PC-3 (cell line): Measurements from ENCODE around the gene TRIM27. TPM values are rescaled to one million over a fixed set of nuclear protein-coding genes. Genes with fewer than 3 reads are reported as not detected.
A peak's percentile ranks its signal among the peaks of the same experiment; 100 is the strongest.

ENCODE experiments used
- ATAC-seq: fragments of 200-7000 bp; cut with Tn5 transposase; 2 replicates; pipeline ENCODE4 v1.9.1; 2020; ENCODE audit warnings: mild to moderate bottlenecking, moderate library complexity
- BruUV-seq: library from RNA; stranded (reverse); fragments of 400-500 nt; replicated peaks from 2 replicates; lab custom pipeline; 2021; lab: Mats Ljungman, UMichigan
- CTCF ChIA-PET: fragments of 300-600 bp; sonication (Branson Sonifier 250); formaldehyde crosslinking; loops from one replicate; lab custom pipeline; 2022; ENCODE audit warnings: antibody characterized with exemption; lab: Charles Lee
- POLR2A ChIA-PET: fragments of 300-600 bp; sonication (Branson Sonifier 250); formaldehyde crosslinking; loops from one replicate; lab custom pipeline; 2022; ENCODE audit warnings: antibody characterized with exemption; ENCODE audit not compliant: unreplicated experiment; lab: Charles Lee
- DNase-seq: peaks from one replicate; pipeline ENCODE4 v3.0.0-alpha.2; 2015
- H2AFZ ChIP-seq: fragments of 300-600 bp; sonication (generic); 2 replicates; pipeline ENCODE4 v1.6.0; 2016; ENCODE audit warnings: antibody characterized with exemption, low read length
- H3F3A ChIP-seq: fragments of 300-600 bp; sonication (generic); one replicate; pipeline ENCODE4 v1.6.0; 2017; ENCODE audit warnings: antibody characterized with exemption, low read length, control low read depth, mild to moderate bottlenecking; ENCODE audit not compliant: unreplicated experiment
- H3K27ac ChIP-seq: fragments of 300-600 bp; sonication (generic); 2 replicates; pipeline ENCODE4 v1.5.1; 2016; ENCODE audit warnings: mild to moderate bottlenecking, low read length
- H3K27me3 ChIP-seq: fragments of 300-600 bp; sonication (generic); 2 replicates; pipeline ENCODE4 v1.6.1; 2016; ENCODE audit warnings: low read length, mixed read lengths
- H3K36me3 ChIP-seq: fragments of 300-600 bp; sonication (generic); 2 replicates; pipeline ENCODE4 v1.6.1; 2016; ENCODE audit warnings: low read depth, mixed run types, low read length, mixed read lengths
- H3K4me1 ChIP-seq: fragments of 300-600 bp; sonication (generic); 2 replicates; pipeline ENCODE4 v1.5.1; 2016; ENCODE audit warnings: low read length; ENCODE audit not compliant: insufficient read depth
- H3K4me2 ChIP-seq: fragments of 300-600 bp; sonication (generic); 2 replicates; pipeline ENCODE4 v1.6.0; 2016; ENCODE audit warnings: low read length
- H3K4me3 ChIP-seq: fragments of 300-600 bp; sonication (generic); 2 replicates; pipeline ENCODE4 v1.5.1; 2016; ENCODE audit warnings: mild to moderate bottlenecking, low read length, mixed read lengths
- H3K79me2 ChIP-seq: fragments of 300-600 bp; sonication (generic); 2 replicates; pipeline ENCODE4 v1.6.1; 2017; ENCODE audit warnings: low read length, mixed read lengths
- H3K9ac ChIP-seq: fragments of 300-600 bp; sonication (generic); 2 replicates; pipeline ENCODE4 v1.6.0; 2016; ENCODE audit warnings: mild to moderate bottlenecking, low read length
- H3K9me2 ChIP-seq: fragments of 300-600 bp; sonication (generic); replicated peaks from 2 replicates; pipeline ENCODE4 v1.6.1; 2016; ENCODE audit warnings: mixed run types, low read length, mixed read lengths
- H3K9me3 ChIP-seq: fragments of 300-600 bp; sonication (generic); 2 replicates; pipeline ENCODE4 v1.6.1; 2016; ENCODE audit warnings: low read length, mixed read lengths
- H4K20me1 ChIP-seq: fragments of 300-600 bp; sonication (generic); 2 replicates; pipeline ENCODE4 v1.6.1; 2016; ENCODE audit warnings: low read length, mixed read lengths
- EZH2 ChIP-seq: fragments of 300-600 bp; sonication (generic); IDR thresholded peaks from one replicate; pipeline ENCODE4 v1.6.1; 2017; ENCODE audit warnings: antibody characterized with exemption, mild to moderate bottlenecking, low read length; ENCODE audit not compliant: unreplicated experiment
- EZH2phosphoT487 ChIP-seq: fragments of 300-600 bp; sonication (generic); IDR thresholded peaks from 2 replicates; pipeline ENCODE4 v1.6.1; 2018; ENCODE audit warnings: mild to moderate bottlenecking, antibody characterized with exemption, low read length, borderline replicate concordance
- intact Hi-C: fragments of 100-400 bp; cut with micrococcal nuclease; formaldehyde crosslinking; loops from 2 replicates; pipeline ENCODE4 v1.9.0; 2023
- total RNA-seq: library from RNA; depleted of rRNA; stranded (reverse); fragments of >200 nt; gene quantifications from 2 replicates; pipeline ENCODE4 v1.2.3, GENCODE V29; 2014
- TF ChIP-seq, protein P1 (sequence below): fragments of 300-600 bp; sonication (generic); conservative IDR thresholded peaks from 2 replicates; pipeline ENCODE4 v1.5.1; 2017; ENCODE audit warnings: antibody characterized with exemption, low read depth, mild to moderate bottlenecking, low read length

The TRIM27 gene
- total RNA-seq, 1 experiment from 2014 or later = 85.8 TPM

GRCh38 chr6:28863604-28864325 is 60.0 kb downstream of the TRIM27 start:
- no peaks in the 10 kb centered on the region for H3K36me3 ChIP-seq
- H3K4me2 ChIP-seq = peak overlapping the region; percentile 93
- no peaks in the 10 kb centered on the region for H3K9me2 ChIP-seq
- peak overlapping the region; percentile 97 for H2AFZ ChIP-seq
- peaks cover 29% of the 10 kb centered on the region for H3K4me1 ChIP-seq
- ATAC-seq (peak; percentile 61), DNase-seq (peak; percentile 91)
- H3K79me2 ChIP-seq = no peaks in the 10 kb centered on the region
- no peaks in the 10 kb centered on the region for H3K9me3 ChIP-seq
- ChIA-PET POLR2A (no interaction called here), CTCF (interaction anchor here (0.6 to 1.9 kb wide), 3 partner anchors 25 to 787 kb away, joined by 3 to 6 read pairs (median 4); no protein-coding TSS in a partner anchor)
- no peaks in the 10 kb centered on the region for H4K20me1 ChIP-seq
- peak overlapping the region; percentile 22; the same call in 1 of the 2 replicates for H3K27ac ChIP-seq
- no peak for TF ChIP-seq EZH2
- no peaks in the 10 kb centered on the region for H3K27me3 ChIP-seq
- peak overlapping the region; percentile 57 for H3K9ac ChIP-seq
- peak overlapping the region; percentile 87 for H3K4me3 ChIP-seq
- H3F3A ChIP-seq = peaks cover 4% of the 10 kb centered on the region
- no TSS peak for BruUV-seq
- intact Hi-C loops = loop anchor here (1.0 to 10.0 kb wide), 6 partner anchors 24 to 177 kb away; no protein-coding TSS in a partner anchor

- POLR2A ChIA-PET = interaction anchor here (0.8 kb wide), 1 partner anchor 86 kb away, joined by 17 read pairs; no protein-coding TSS in a partner anchor
- CTCF ChIA-PET = interaction anchor here (0.7 to 1.9 kb wide), 2 partner anchors 25 to 969 kb away, joined by 3 to 6 read pairs; a partner anchor contains a TSS
- Histone ChIP-seq H3F3A (peaks cover 4% of the 10 kb centered on the region), H3K4me2 (no peak overlapping the region), H3K36me3 (no peaks in the 10 kb centered on the region), H4K20me1 (no peaks in the 10 kb centered on the region), H3K79me2 (no peaks in the 10 kb centered on the region), H3K4me3 (no peak overlapping the region), H3K9me2 (no peaks in the 10 kb centered on the region), H3K9ac (no peak overlapping the region), H3K4me1 (peaks cover 31% of the 10 kb centered on the region), H2AFZ (no peak overlapping the region), H3K27ac (no peak overlapping the region), H3K27me3 (no peaks in the 10 kb centered on the region), H3K9me3 (no peaks in the 10 kb centered on the region)
- TF ChIP-seq EZH2 = no peak
- TF ChIP-seq, protein P1, sequence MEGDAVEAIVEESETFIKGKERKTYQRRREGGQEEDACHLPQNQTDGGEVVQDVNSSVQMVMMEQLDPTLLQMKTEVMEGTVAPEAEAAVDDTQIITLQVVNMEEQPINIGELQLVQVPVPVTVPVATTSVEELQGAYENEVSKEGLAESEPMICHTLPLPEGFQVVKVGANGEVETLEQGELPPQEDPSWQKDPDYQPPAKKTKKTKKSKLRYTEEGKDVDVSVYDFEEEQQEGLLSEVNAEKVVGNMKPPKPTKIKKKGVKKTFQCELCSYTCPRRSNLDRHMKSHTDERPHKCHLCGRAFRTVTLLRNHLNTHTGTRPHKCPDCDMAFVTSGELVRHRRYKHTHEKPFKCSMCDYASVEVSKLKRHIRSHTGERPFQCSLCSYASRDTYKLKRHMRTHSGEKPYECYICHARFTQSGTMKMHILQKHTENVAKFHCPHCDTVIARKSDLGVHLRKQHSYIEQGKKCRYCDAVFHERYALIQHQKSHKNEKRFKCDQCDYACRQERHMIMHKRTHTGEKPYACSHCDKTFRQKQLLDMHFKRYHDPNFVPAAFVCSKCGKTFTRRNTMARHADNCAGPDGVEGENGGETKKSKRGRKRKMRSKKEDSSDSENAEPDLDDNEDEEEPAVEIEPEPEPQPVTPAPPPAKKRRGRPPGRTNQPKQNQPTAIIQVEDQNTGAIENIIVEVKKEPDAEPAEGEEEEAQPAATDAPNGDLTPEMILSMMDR = no peak
- no peak for TF ChIP-seq EZH2phosphoT487
- intact Hi-C loops = loop anchor here (2.0 to 10.0 kb wide), 2 partner anchors 121 to 153 kb away; no protein-coding TSS in a partner anchor
- ATAC-seq (no peak), DNase-seq (no peak)
- no TSS peak for BruUV-seq
Observed at GRCh38 chr6:28862077-28862476, 61.7 kb downstream of the TRIM27 start.

- DNase-seq = no peak
- Histone ChIP-seq H3K4me1 (peaks cover 26% of the 10 kb centered on the region), H3K9ac (no peak overlapping the region), H3K36me3 (no peaks in the 10 kb centered on the region), H3F3A (peaks cover 4% of the 10 kb centered on the region), H3K4me3 (no peak overlapping the region), H3K9me2 (no peaks in the 10 kb centered on the region), H3K4me2 (no peak overlapping the region), H2AFZ (no peak overlapping the region), H3K27ac (no peak overlapping the region), H3K79me2 (no peaks in the 10 kb centered on the region), H3K9me3 (no peaks in the 10 kb centered on the region), H4K20me1 (no peaks in the 10 kb centered on the region), H3K27me3 (no peaks in the 10 kb centered on the region)
- intact Hi-C loops = loop anchor here (10.0 kb wide), 1 partner anchor 153 kb away; no protein-coding TSS in a partner anchor
- TF ChIP-seq EZH2 (no peak), EZH2phosphoT487 (no peak)
- TF ChIP-seq, protein P1 = no peak
- BruUV-seq = no TSS peak
- ChIA-PET POLR2A (no interaction called here), CTCF (no interaction called here)
- ATAC-seq = no peak
Observed at GRCh38 chr6:28861339-28861738, 62.4 kb downstream of the TRIM27 start.
